Breast epithelium (tissue), 4 donors: ENCODE results near the gene SCARF2. TPM values are rescaled to one million over a fixed set of nuclear protein-coding genes. Genes with fewer than 3 reads are reported as not detected.

Experiments used
- DNase-seq, 2 donors: peaks; one replicate each; pipeline ENCODE4 v3.0.0-alpha.2; 2019; ENCODE audit warnings: low spot score in 2 of 2
- H3K27ac ChIP-seq, 2 donors: fragments of 200-600 bp; sonication (generic) in 1 of 2; one replicate each; pipeline ENCODE4 v1.5.1; 2016 to 2019; ENCODE audit warnings: mild to moderate bottlenecking in 1 of 2
- H3K27me3 ChIP-seq, 2 donors: fragments of 200-600 bp; sonication (generic) in 1 of 2; one replicate each; pipeline versions ENCODE4 v1.5.1 to v1.6.0; 2017 to 2019; ENCODE audit warnings: control low read depth in 1 of 2, mild to moderate bottlenecking in 1 of 2
- H3K36me3 ChIP-seq: fragments of 200-600 bp; one replicate; pipeline ENCODE4 v1.5.1; 2019
- H3K4me1 ChIP-seq, 2 donors: fragments of 200-600 bp; sonication (generic); one replicate each; pipeline ENCODE4 v1.5.1; 2016 to 2019; ENCODE audit warnings: control low read depth in 1 of 2
- H3K4me3 ChIP-seq, 3 donors: fragments of 200-600 bp; sonication (generic); 1 replicate in 2 of 3; 2 replicates in 1 of 3; pipeline ENCODE4 v1.5.1; 2016 to 2019; ENCODE audit warnings: mild to moderate bottlenecking in 3 of 3, moderate library complexity in 2 of 3
- H3K9me3 ChIP-seq, 2 donors: fragments of 200-600 bp; sonication (generic) in 1 of 2; one replicate each; pipeline ENCODE4 v1.5.1; 2016 to 2019; ENCODE audit warnings: control low read depth in 1 of 2
- POLR2A ChIP-seq: fragments of 450-650 bp; IDR thresholded peaks from one replicate; pipeline ENCODE4 v1.6.1; 2016; ENCODE audit warnings: antibody characterized with exemption, mild to moderate bottlenecking, moderate library complexity
- POLR2AphosphoS5 ChIP-seq, 3 donors: sonication (generic); formaldehyde crosslinking; IDR thresholded peaks; one replicate each; pipeline ENCODE4 v1.6.1; 2017; ENCODE audit warnings: antibody characterized with exemption in 3 of 3
- intact Hi-C: fragments of 100-400 bp; cut with DNase I; formaldehyde crosslinking; loops from one replicate; pipeline ENCODE4 v1.15.1; 2023; ENCODE audit warnings: low total_unique reads
- total RNA-seq, 3 donors: library from RNA; depleted of rRNA; stranded (reverse); fragments of >200 nt; gene quantifications; one replicate each; pipeline ENCODE4 v1.1.0, GENCODE V29; 2016
- TF ChIP-seq, protein P1 (sequence below), 3 donors: fragments of 450-650 bp; IDR thresholded peaks; one replicate each; pipeline ENCODE4 v1.5.1; 2016 to 2017; ENCODE audit warnings: antibody characterized with exemption in 3 of 3, mild to moderate bottlenecking in 3 of 3, moderate library complexity in 3 of 3

SCARF2 gene
- total RNA-seq, 3 donors from 2014 or later, result 5.3 to 14.7 (median 12.3) TPM

DNA sequence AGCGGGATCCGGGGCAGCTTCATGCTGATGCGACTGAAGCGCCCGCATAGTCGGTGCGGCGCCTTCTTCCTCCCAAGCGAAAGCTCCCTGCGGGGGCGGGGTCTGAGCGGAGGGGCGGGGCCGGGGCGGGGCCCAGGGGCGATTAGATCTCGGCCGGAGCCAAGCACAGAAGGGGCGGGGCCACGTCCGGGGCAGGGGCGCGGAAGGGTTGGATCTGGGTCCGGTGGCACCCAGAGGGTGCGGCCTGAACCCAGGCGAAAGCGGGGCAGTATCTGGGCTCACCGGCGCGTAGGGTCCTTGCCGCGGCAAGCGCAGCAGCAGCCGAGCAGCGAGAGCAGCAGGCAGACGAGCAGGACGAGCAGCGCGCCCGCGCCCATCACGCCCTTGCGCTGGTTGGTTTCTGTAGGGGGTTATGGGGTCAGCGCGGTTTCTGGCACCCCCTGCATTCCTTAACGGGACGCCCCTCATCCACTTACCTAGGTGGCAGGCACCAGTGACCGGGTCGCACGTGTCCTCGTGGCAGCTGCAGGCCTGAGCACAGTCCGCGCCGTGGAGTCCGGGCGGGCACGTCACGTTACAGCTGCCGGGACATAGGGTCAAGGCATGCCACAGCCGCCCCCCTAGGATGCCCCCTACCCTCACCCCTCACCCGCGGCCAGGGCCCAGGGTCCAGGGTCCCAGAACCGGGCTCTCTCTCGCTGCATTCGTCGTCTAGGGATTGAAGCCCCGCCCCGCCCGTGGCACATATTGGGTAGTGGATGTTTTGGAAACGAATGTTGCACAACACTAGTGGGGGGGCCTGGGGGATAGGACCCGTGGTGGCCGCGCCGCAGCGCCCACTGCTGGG lies 8.1 kb downstream of the SCARF2 start:
- peaks cover 0 to 12% of the 10 kb centered on the region in 2 donors for H3K27me3 ChIP-seq
- intact Hi-C loops, result no loop called here
- H3K27ac ChIP-seq, result no peak overlapping the region
- H3K4me1 ChIP-seq, result peaks cover 8 to 9% of the 10 kb centered on the region in 2 donors
- H3K4me3 ChIP-seq, result peak overlapping the region; percentile 22 to 29 (median 26)
- no peak for TF ChIP-seq POLR2AphosphoS5 (IDR thresholded peaks at IDR 0.05)
- no peak for TF ChIP-seq POLR2A
- TF ChIP-seq, protein P1, sequence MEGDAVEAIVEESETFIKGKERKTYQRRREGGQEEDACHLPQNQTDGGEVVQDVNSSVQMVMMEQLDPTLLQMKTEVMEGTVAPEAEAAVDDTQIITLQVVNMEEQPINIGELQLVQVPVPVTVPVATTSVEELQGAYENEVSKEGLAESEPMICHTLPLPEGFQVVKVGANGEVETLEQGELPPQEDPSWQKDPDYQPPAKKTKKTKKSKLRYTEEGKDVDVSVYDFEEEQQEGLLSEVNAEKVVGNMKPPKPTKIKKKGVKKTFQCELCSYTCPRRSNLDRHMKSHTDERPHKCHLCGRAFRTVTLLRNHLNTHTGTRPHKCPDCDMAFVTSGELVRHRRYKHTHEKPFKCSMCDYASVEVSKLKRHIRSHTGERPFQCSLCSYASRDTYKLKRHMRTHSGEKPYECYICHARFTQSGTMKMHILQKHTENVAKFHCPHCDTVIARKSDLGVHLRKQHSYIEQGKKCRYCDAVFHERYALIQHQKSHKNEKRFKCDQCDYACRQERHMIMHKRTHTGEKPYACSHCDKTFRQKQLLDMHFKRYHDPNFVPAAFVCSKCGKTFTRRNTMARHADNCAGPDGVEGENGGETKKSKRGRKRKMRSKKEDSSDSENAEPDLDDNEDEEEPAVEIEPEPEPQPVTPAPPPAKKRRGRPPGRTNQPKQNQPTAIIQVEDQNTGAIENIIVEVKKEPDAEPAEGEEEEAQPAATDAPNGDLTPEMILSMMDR (IDR thresholded peaks at IDR 0.05), result no peak
- no peaks in the 10 kb centered on the region for H3K36me3 ChIP-seq
- no peaks in the 10 kb centered on the region for H3K9me3 ChIP-seq
- no peak for DNase-seq

DNA sequence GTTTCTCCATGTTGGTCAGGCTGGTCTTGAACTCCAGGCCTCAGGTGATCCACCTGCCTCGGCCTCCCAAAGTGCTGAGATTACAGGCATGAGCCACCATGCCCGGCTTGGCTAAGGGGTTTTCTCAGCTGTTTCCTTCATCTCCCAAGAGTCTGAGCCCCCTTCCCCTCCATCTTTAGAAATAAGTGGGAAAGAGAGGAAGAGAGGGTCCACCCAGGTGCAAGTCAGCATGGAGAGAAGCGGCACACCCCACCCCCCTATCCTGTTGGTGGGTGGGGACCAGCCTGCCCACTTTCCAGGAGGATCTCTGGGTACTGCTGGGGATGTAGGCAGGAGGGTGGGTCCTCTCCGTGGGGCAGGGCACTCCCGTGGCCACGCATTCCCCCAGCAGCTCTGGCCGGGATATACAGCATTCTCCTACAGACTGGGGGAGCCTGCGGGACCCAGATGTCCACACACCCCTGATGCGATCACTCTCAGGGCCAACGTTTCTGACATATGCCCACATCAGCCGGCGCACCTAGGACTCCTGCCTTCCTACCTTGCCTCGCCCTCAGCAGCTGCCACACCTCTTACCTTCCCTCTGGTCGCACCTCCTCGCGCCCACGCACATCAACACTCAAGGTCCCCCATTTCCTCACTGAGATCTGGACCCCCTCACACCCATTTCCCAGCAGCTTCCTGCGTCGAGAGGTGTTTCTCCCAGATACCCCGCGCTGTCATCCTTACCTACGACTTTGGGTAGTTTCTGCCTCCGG lies 8.9 kb downstream of the SCARF2 start:
- H3K36me3 ChIP-seq, result no peaks in the 10 kb centered on the region
- no peak overlapping the region for H3K27ac ChIP-seq
- peaks cover 0 to 12% of the 10 kb centered on the region in 2 donors for H3K27me3 ChIP-seq
- peak overlapping the region; percentile 22 to 29 (median 26) for H3K4me3 ChIP-seq
- TF ChIP-seq POLR2AphosphoS5 (IDR thresholded peaks at IDR 0.05) (no peak), POLR2A (no peak)
- TF ChIP-seq, protein P1 (IDR thresholded peaks at IDR 0.05), result no peak
- peaks cover 12% of the 10 kb centered on the region in 2 donors for H3K4me1 ChIP-seq
- H3K9me3 ChIP-seq, result no peaks in the 10 kb centered on the region
- no peak for DNase-seq
- intact Hi-C loops, result no loop called here

DNA sequence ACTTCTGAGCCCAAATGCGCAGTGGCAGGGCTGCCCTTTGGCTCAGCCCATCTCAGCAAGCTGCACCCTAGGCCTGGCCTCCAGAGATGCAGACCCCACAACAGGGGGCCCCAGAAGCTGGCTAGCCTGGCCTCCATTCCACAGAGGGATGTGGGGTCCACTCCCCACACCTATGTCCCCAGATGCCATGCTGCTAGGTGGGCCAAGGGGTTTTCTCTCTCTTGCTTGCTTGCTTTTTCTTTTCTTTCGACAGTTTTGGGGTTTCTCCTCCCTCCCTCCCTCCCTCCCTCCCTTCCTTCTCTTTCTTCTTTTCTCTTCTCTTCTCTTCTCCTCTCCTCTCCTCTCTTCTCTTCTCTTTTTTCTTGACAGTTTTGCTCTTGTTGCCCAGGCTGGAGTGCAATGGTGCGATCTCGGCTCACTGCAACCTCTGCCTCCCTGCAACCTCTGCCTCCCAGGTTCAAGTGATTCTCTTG lies 9.6 kb downstream of the SCARF2 start:
- no peak for DNase-seq
- H3K4me1 ChIP-seq, result peaks cover 12 to 19% of the 10 kb centered on the region in 2 donors
- no peaks in the 10 kb centered on the region for H3K36me3 ChIP-seq
- no peak overlapping the region for H3K4me3 ChIP-seq
- no peaks in the 10 kb centered on the region for H3K9me3 ChIP-seq
- H3K27ac ChIP-seq, result no peak overlapping the region
- peaks cover 0 to 12% of the 10 kb centered on the region in 2 donors for H3K27me3 ChIP-seq
- intact Hi-C loops, result no loop called here
- TF ChIP-seq POLR2AphosphoS5 (IDR thresholded peaks at IDR 0.05) (no peak), POLR2A (no peak)
- TF ChIP-seq, protein P1 (IDR thresholded peaks at IDR 0.05), result no peak

DNA sequence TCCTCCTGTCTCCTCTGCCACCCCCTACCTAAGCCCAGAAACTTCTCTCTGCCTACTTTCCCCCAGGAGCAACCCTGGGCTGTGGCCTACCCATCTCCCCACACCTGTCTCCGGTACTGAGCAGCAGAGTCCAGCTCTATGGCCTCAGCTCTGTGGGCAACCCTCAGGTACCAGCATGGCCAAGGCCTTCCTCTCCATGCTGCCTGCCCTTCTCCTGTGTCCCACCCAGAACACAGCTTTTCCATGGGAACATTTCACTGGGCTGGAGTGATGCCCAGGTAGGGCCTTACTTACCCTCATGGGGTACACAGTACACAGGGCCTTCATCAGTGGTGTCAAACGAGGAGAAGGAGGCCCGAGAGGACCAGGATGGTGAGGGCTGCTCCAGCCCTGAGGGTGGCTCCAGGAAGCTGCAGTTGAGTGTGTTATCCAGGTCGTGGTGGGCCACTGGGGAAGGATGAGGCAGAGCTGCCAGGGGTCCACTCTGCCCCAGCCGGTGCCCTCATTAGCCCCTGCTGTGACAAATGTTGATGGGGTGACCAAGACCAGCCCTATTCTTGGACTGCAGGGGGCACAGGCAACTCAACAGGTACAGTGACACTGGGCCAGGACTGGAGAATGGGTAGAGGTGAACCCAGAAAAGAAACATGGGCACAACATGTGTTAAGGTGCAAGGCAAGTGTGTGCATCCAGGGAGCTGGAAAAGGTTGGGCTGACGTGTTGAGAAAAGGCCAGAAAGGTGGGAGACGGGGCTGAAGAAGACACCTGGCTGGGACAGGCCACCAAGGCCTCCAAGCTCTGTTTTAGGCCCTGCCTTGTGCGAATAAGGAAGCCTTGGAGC lies 10.3 kb downstream of the SCARF2 start:
- Histone ChIP-seq H3K9me3 (no peaks in the 10 kb centered on the region), H3K4me3 (no peak overlapping the region), H3K27me3 (peaks cover 0 to 12% of the 10 kb centered on the region in 2 donors), H3K4me1 (peaks cover 12 to 20% of the 10 kb centered on the region in 2 donors), H3K36me3 (no peaks in the 10 kb centered on the region), H3K27ac (no peak overlapping the region)
- intact Hi-C loops, result no loop called here
- TF ChIP-seq, protein P1 (IDR thresholded peaks at IDR 0.05), result no peak
- TF ChIP-seq POLR2AphosphoS5 (IDR thresholded peaks at IDR 0.05) (no peak), POLR2A (no peak)
- DNase-seq, result no peak
